GM10266 (cell line): ENCODE data around the gene PDYN.

Experiments
- DNase-seq: peaks from one replicate; pipeline ENCODE4 v3.0.0; 2012; ENCODE audit errors: extremely low spot score
- CTCF ChIP-seq: IDR thresholded peaks from 2 replicates; pipeline ENCODE4 v1.5.1; 2012; ENCODE audit warnings: mild to moderate bottlenecking, low read depth; ENCODE audit not compliant: control insufficient read depth, insufficient read depth; ENCODE audit errors: missing control alignments

Gene PDYN

GRCh38 chr20:1950836-1951235, 43.0 kb downstream of the PDYN start:
- no peak for TF ChIP-seq CTCF
- DNase-seq: no peak

- DNase-seq: no peak
- no peak for TF ChIP-seq CTCF
Observed at GRCh38 chr20:1949347-1950100, 44.3 kb downstream of the PDYN start.

GRCh38 chr20:1947535-1947846, 46.4 kb downstream of the PDYN start:
- no peak for TF ChIP-seq CTCF
- DNase-seq: no peak

- no peak for TF ChIP-seq CTCF
- DNase-seq: no peak
Observed at GRCh38 chr20:1946762-1947534, 46.9 kb downstream of the PDYN start.

- no peak for TF ChIP-seq CTCF
- DNase-seq: no peak
Observed at GRCh38 chr20:1946442-1946761, 47.5 kb downstream of the PDYN start.

GRCh38 chr20:1945660-1946059, 48.2 kb downstream of the PDYN start:
- no peak for TF ChIP-seq CTCF
- no peak for DNase-seq

- no peak for TF ChIP-seq CTCF
- no peak for DNase-seq
Observed at GRCh38 chr20:1945134-1945618, 48.7 kb downstream of the PDYN start.
